CD8-positive, alpha-beta memory T cell (primary cell): ENCODE measurements around the gene ITPR3. TPM values are rescaled to one million over a fixed set of nuclear protein-coding genes. Genes with fewer than 3 reads are reported as not detected.

Source experiments
- CTCF ChIA-PET: fragments of 350-600 bp; sonication (Branson Sonifier 250); formaldehyde crosslinking; loops from one replicate; lab custom pipeline; 2021; ENCODE audit warnings: antibody characterized with exemption; lab: Charles Lee
- POLR2A ChIA-PET: fragments of 350-600 bp; sonication (Branson Sonifier 250); formaldehyde crosslinking; loops from one replicate; lab custom pipeline; 2021; ENCODE audit warnings: antibody characterized with exemption; lab: Charles Lee
- DNase-seq, 5 donors: peaks; one replicate each; pipeline versions ENCODE4 v3.0.0 to v3.0.0-alpha.2; 2020 to 2022; ENCODE audit warnings: mixed read lengths in 1 of 5
- H3K27ac ChIP-seq: one replicate; pipeline ENCODE4 v1.7.0; 2013; ENCODE audit warnings: low read depth, mild to moderate bottlenecking, low read length, moderate library complexity
- H3K27me3 ChIP-seq: 2 replicates; pipeline ENCODE4 v1.7.0; 2013; ENCODE audit warnings: low read length, mild to moderate bottlenecking; ENCODE audit not compliant: insufficient read depth, poor library complexity, severe bottlenecking
- H3K36me3 ChIP-seq: 2 replicates; pipeline ENCODE4 v1.7.0; 2013; ENCODE audit warnings: mild to moderate bottlenecking, low read length, moderate library complexity; ENCODE audit not compliant: insufficient read depth
- H3K4me1 ChIP-seq: 2 replicates; pipeline ENCODE4 v1.7.0; 2013; ENCODE audit warnings: mild to moderate bottlenecking, low read length, moderate library complexity; ENCODE audit not compliant: insufficient read depth
- H3K4me3 ChIP-seq: 2 replicates; pipeline ENCODE4 v1.7.0; 2013; ENCODE audit warnings: mild to moderate bottlenecking, low read length
- H3K9me3 ChIP-seq: 2 replicates; pipeline ENCODE4 v1.7.0; 2013; ENCODE audit warnings: mild to moderate bottlenecking, low read length
- H3K27ac Mint-ChIP-seq, 8 donors: one replicate each; pipeline ENCODE4 v1.8.0; 2020 to 2021; ENCODE audit warnings: mixed read lengths in 8 of 8, mild to moderate bottlenecking in 6 of 8, inconsistent platforms in 3 of 8, moderate library complexity in 3 of 8
- H3K27me3 Mint-ChIP-seq, 2 donors: one replicate each; pipeline ENCODE4 v1.8.0; 2020 to 2021; ENCODE audit warnings: mixed read lengths in 2 of 2, mild to moderate bottlenecking in 1 of 2, moderate library complexity in 1 of 2
- H3K36me3 Mint-ChIP-seq, 3 donors: one replicate each; pipeline ENCODE4 v1.8.0; 2020 to 2021; ENCODE audit warnings: mixed read lengths in 3 of 3, inconsistent platforms in 1 of 3, mild to moderate bottlenecking in 1 of 3
- H3K4me1 Mint-ChIP-seq, 3 donors: one replicate each; pipeline ENCODE4 v1.8.0; 2020 to 2021; ENCODE audit warnings: mixed read lengths in 3 of 3, inconsistent platforms in 1 of 3, mild to moderate bottlenecking in 1 of 3
- H3K4me3 Mint-ChIP-seq, 7 donors: one replicate each; pipeline ENCODE4 v1.8.0; 2020 to 2021; ENCODE audit warnings: mixed read lengths in 7 of 7, mild to moderate bottlenecking in 6 of 7, moderate library complexity in 4 of 7, inconsistent platforms in 2 of 7
- H3K9me3 Mint-ChIP-seq, 5 donors: one replicate each; pipeline ENCODE4 v1.8.0; 2020 to 2022; ENCODE audit warnings: mixed read lengths in 5 of 5, mild to moderate bottlenecking in 3 of 5, moderate library complexity in 2 of 5, inconsistent platforms in 1 of 5
- polyA plus RNA-seq: library from polyadenylated mRNA; unstranded; fragments of 300-500 nt; fragmentation: Illumina TruSeq; gene quantifications from one replicate; pipeline ENCODE4 v1.2.3, GENCODE V29; 2021
- total RNA-seq, 2 experiments: library from RNA; stranded (reverse); gene quantifications; one replicate each; pipeline ENCODE4 v1.2.3, GENCODE V29; 2021

Gene ITPR3
- total and polyA plus RNA-seq, 3 experiments from 2014 or later, result 7.9 to 43.3 (median 42.0) TPM

GRCh38 chr6:33671744-33672072 lies 50.6 kb downstream of the ITPR3 start:
- no peak overlapping the region for H3K4me3 Mint-ChIP-seq
- POLR2A ChIA-PET, result no interaction called here
- Histone ChIP-seq H3K4me1 (peaks cover 15% of the 10 kb centered on the region), H3K27ac (no peak overlapping the region), H3K4me3 (no peak overlapping the region), H3K36me3 (peaks cover 59% of the 10 kb centered on the region), H3K9me3 (no peaks in the 10 kb centered on the region), H3K27me3 (no peaks in the 10 kb centered on the region)
- CTCF ChIA-PET, result no interaction called here
- no peak for DNase-seq
- peaks cover 2 to 13% (median 8%) of the 10 kb centered on the region in 3 donors for H3K4me1 Mint-ChIP-seq
- peak overlapping the region in 3 of 8 donors; percentile 36 to 85 (median 38) for H3K27ac Mint-ChIP-seq
- no peaks in the 10 kb centered on the region for H3K9me3 Mint-ChIP-seq
- H3K36me3 Mint-ChIP-seq, result peaks cover 5 to 89% (median 14%) of the 10 kb centered on the region in 3 donors
- no peaks in the 10 kb centered on the region for H3K27me3 Mint-ChIP-seq

- Mint-ChIP-seq H3K27ac (peak overlapping the region in 1 of 8 donors; percentile 54), H3K36me3 (peaks cover 9 to 90% (median 16%) of the 10 kb centered on the region in 3 donors), H3K4me1 (peaks cover 2 to 16% (median 8%) of the 10 kb centered on the region in 3 donors), H3K27me3 (no peaks in the 10 kb centered on the region), H3K9me3 (no peaks in the 10 kb centered on the region), H3K4me3 (no peak overlapping the region)
- Histone ChIP-seq H3K27ac (no peak overlapping the region), H3K4me1 (peaks cover 15% of the 10 kb centered on the region), H3K36me3 (peaks cover 53% of the 10 kb centered on the region), H3K27me3 (no peaks in the 10 kb centered on the region), H3K9me3 (no peaks in the 10 kb centered on the region), H3K4me3 (no peak overlapping the region)
- DNase-seq, result no peak
- ChIA-PET POLR2A (no interaction called here), CTCF (interaction anchor here (1.0 kb wide), 1 partner anchor 71 kb away, joined by 3 read pairs; no protein-coding TSS in a partner anchor)
Measured at GRCh38 chr6:33672808-33673207, 51.7 kb downstream of the ITPR3 start.

GRCh38 chr6:33673851-33674250 lies 52.7 kb downstream of the ITPR3 start:
- no peaks in the 10 kb centered on the region for H3K9me3 ChIP-seq
- Mint-ChIP-seq H3K4me3 (no peak overlapping the region), H3K9me3 (no peaks in the 10 kb centered on the region), H3K27me3 (no peaks in the 10 kb centered on the region), H3K36me3 (peaks cover 6 to 89% (median 16%) of the 10 kb centered on the region in 3 donors), H3K27ac (peak overlapping the region in 1 of 8 donors; percentile 95), H3K4me1 (peaks cover 2 to 8% (median 3%) of the 10 kb centered on the region in 3 donors)
- peaks cover 8% of the 10 kb centered on the region for H3K4me1 ChIP-seq
- H3K27ac ChIP-seq, result no peak overlapping the region
- POLR2A ChIA-PET, result no interaction called here
- CTCF ChIA-PET, result no interaction called here
- no peak overlapping the region for H3K4me3 ChIP-seq
- no peaks in the 10 kb centered on the region for H3K27me3 ChIP-seq
- DNase-seq, result no peak
- peaks cover 49% of the 10 kb centered on the region for H3K36me3 ChIP-seq

GRCh38 chr6:33675968-33676367 lies 54.8 kb downstream of the ITPR3 start:
- no peaks in the 10 kb centered on the region for H3K9me3 ChIP-seq
- Mint-ChIP-seq H3K27me3 (no peaks in the 10 kb centered on the region), H3K36me3 (peaks cover 6 to 91% (median 16%) of the 10 kb centered on the region in 3 donors), H3K4me1 (peaks cover 0 to 5% (median 0%) of the 10 kb centered on the region in 3 donors), H3K27ac (no peak overlapping the region), H3K4me3 (no peak overlapping the region), H3K9me3 (no peaks in the 10 kb centered on the region)
- H3K4me1 ChIP-seq, result no peaks in the 10 kb centered on the region
- ChIA-PET POLR2A (no interaction called here), CTCF (no interaction called here)
- H3K36me3 ChIP-seq, result peaks cover 48% of the 10 kb centered on the region
- H3K27me3 ChIP-seq, result no peaks in the 10 kb centered on the region
- no peak overlapping the region for H3K4me3 ChIP-seq
- DNase-seq, result no peak
- no peak overlapping the region for H3K27ac ChIP-seq

- ChIA-PET CTCF (no interaction called here), POLR2A (no interaction called here)
- no peak overlapping the region for H3K4me3 ChIP-seq
- H3K27me3 Mint-ChIP-seq, result no peaks in the 10 kb centered on the region
- peak overlapping the region in 2 of 8 donors; percentile 61 to 88 for H3K27ac Mint-ChIP-seq
- no peak for DNase-seq
- H3K4me1 ChIP-seq, result no peaks in the 10 kb centered on the region
- H3K27ac ChIP-seq, result no peak overlapping the region
- H3K4me3 Mint-ChIP-seq, result no peak overlapping the region
- no peaks in the 10 kb centered on the region for H3K27me3 ChIP-seq
- H3K36me3 ChIP-seq, result peaks cover 46% of the 10 kb centered on the region
- H3K9me3 ChIP-seq, result no peaks in the 10 kb centered on the region
- H3K9me3 Mint-ChIP-seq, result no peaks in the 10 kb centered on the region
- peaks cover 6 to 91% (median 18%) of the 10 kb centered on the region in 3 donors for H3K36me3 Mint-ChIP-seq
- H3K4me1 Mint-ChIP-seq, result peaks cover 0 to 5% (median 0%) of the 10 kb centered on the region in 3 donors
Measured at GRCh38 chr6:33676416-33677142, 55.5 kb downstream of the ITPR3 start.

GRCh38 chr6:33677143-33677660 lies 56.1 kb downstream of the ITPR3 start:
- H3K9me3 ChIP-seq, result no peaks in the 10 kb centered on the region
- H3K36me3 Mint-ChIP-seq, result peaks cover 6 to 90% (median 14%) of the 10 kb centered on the region in 3 donors
- ChIA-PET POLR2A (no interaction called here), CTCF (no interaction called here)
- peaks cover 0 to 6% (median 0%) of the 10 kb centered on the region in 3 donors for H3K4me1 Mint-ChIP-seq
- no peak for DNase-seq
- H3K4me3 ChIP-seq, result no peak overlapping the region
- no peaks in the 10 kb centered on the region for H3K27me3 Mint-ChIP-seq
- peak overlapping the region in 1 of 8 donors; percentile 73 for H3K27ac Mint-ChIP-seq
- H3K36me3 ChIP-seq, result peaks cover 46% of the 10 kb centered on the region
- H3K27ac ChIP-seq, result no peak overlapping the region
- H3K4me1 ChIP-seq, result no peaks in the 10 kb centered on the region
- no peak overlapping the region for H3K4me3 Mint-ChIP-seq
- H3K27me3 ChIP-seq, result no peaks in the 10 kb centered on the region
- H3K9me3 Mint-ChIP-seq, result no peaks in the 10 kb centered on the region

- DNase-seq, result no peak
- H3K4me3 ChIP-seq, result no peak overlapping the region
- H3K9me3 ChIP-seq, result no peaks in the 10 kb centered on the region
- peaks cover 0 to 11% (median 1%) of the 10 kb centered on the region in 3 donors for H3K4me1 Mint-ChIP-seq
- ChIA-PET CTCF (no interaction called here), POLR2A (no interaction called here)
- no peaks in the 10 kb centered on the region for H3K27me3 ChIP-seq
- no peak overlapping the region for H3K4me3 Mint-ChIP-seq
- peaks cover 6 to 91% (median 17%) of the 10 kb centered on the region in 3 donors for H3K36me3 Mint-ChIP-seq
- peak overlapping the region in 7 of 8 donors; percentile 2 to 87 (median 73) for H3K27ac Mint-ChIP-seq
- H3K36me3 ChIP-seq, result peaks cover 43% of the 10 kb centered on the region
- no peaks in the 10 kb centered on the region for H3K27me3 Mint-ChIP-seq
- H3K27ac ChIP-seq, result no peak overlapping the region
- H3K9me3 Mint-ChIP-seq, result no peaks in the 10 kb centered on the region
- H3K4me1 ChIP-seq, result peaks cover 2% of the 10 kb centered on the region
Measured at GRCh38 chr6:33677689-33678088, 56.6 kb downstream of the ITPR3 start.

- Histone ChIP-seq H3K4me3 (no peak overlapping the region), H3K27ac (no peak overlapping the region), H3K36me3 (peaks cover 36% of the 10 kb centered on the region), H3K27me3 (no peaks in the 10 kb centered on the region), H3K9me3 (no peaks in the 10 kb centered on the region), H3K4me1 (peaks cover 9% of the 10 kb centered on the region)
- Mint-ChIP-seq H3K36me3 (peaks cover 6 to 90% (median 17%) of the 10 kb centered on the region in 3 donors), H3K9me3 (no peaks in the 10 kb centered on the region), H3K4me3 (no peak overlapping the region), H3K4me1 (peaks cover 0 to 16% (median 7%) of the 10 kb centered on the region in 3 donors), H3K27ac (peak overlapping the region in 5 of 8 donors; percentile 2 to 87 (median 64)), H3K27me3 (no peaks in the 10 kb centered on the region)
- ChIA-PET CTCF (no interaction called here), POLR2A (interaction anchor here (0.8 kb wide), 1 partner anchor 10 kb away, joined by 3 read pairs; no protein-coding TSS in a partner anchor)
- DNase-seq, result no peak
Measured at GRCh38 chr6:33678233-33678931, 57.3 kb downstream of the ITPR3 start.
